H9 (cell line): ENCODE data around the gene HOXA9. TPM values are rescaled to one million over a fixed set of nuclear protein-coding genes. Genes with fewer than 3 reads are reported as not detected.

Source experiments
- DNase-seq: peaks from one replicate; pipeline ENCODE4 v3.0.0-alpha.2; 2017
- H2AFZ ChIP-seq: one replicate; pipeline ENCODE4 v1.6.1; 2013; ENCODE audit warnings: mild to moderate bottlenecking, low read length, control low read depth, moderate library complexity
- H2AK5ac ChIP-seq: 2 replicates; pipeline ENCODE4 v1.6.1; 2013; ENCODE audit warnings: low read length, control low read depth, mixed read lengths; ENCODE audit not compliant: insufficient read length
- H2BK120ac ChIP-seq: one replicate; pipeline ENCODE4 v1.6.1; 2013; ENCODE audit warnings: low read depth, mild to moderate bottlenecking, low read length, control low read depth, inconsistent platforms; ENCODE audit not compliant: poor library complexity, severe bottlenecking
- H2BK12ac ChIP-seq: 2 replicates; pipeline ENCODE4 v1.6.1; 2013; ENCODE audit warnings: low read length, control low read depth, mixed read lengths, low read depth; ENCODE audit not compliant: insufficient read length
- H2BK15ac ChIP-seq: 2 replicates; pipeline ENCODE4 v1.6.1; 2013; ENCODE audit warnings: low read depth, low read length, control low read depth
- H2BK20ac ChIP-seq: one replicate; pipeline ENCODE4 v1.6.1; 2013; ENCODE audit warnings: low read depth, mild to moderate bottlenecking, low read length, control low read depth, inconsistent platforms; ENCODE audit not compliant: poor library complexity, severe bottlenecking
- H2BK5ac ChIP-seq: 2 replicates; pipeline ENCODE4 v1.6.1; 2013; ENCODE audit warnings: low read length, control low read depth, mixed read lengths; ENCODE audit not compliant: insufficient read length
- H3K14ac ChIP-seq: 2 replicates; pipeline ENCODE4 v1.6.1; 2013; ENCODE audit warnings: low read length, control low read depth; ENCODE audit not compliant: insufficient read depth
- H3K18ac ChIP-seq: 2 replicates; pipeline ENCODE4 v1.6.1; 2013; ENCODE audit warnings: low read depth, mild to moderate bottlenecking, mixed read lengths, low read length, control low read depth; ENCODE audit not compliant: insufficient read length
- H3K23ac ChIP-seq: 2 replicates; pipeline ENCODE4 v1.6.1; 2013; ENCODE audit warnings: low read length, control low read depth, mixed read lengths, low read depth; ENCODE audit not compliant: insufficient read length
- H3K23me2 ChIP-seq: 2 replicates; pipeline ENCODE4 v1.6.1; 2013; ENCODE audit warnings: low read depth, mild to moderate bottlenecking, mixed read lengths, low read length, control low read depth; ENCODE audit not compliant: insufficient read length, poor library complexity, severe bottlenecking
- H3K27ac ChIP-seq: 2 replicates; pipeline ENCODE4 v1.5.1; 2013; ENCODE audit warnings: low read length, control low read depth, mixed read lengths, low read depth; ENCODE audit not compliant: insufficient read length
- H3K27me3 ChIP-seq: 2 replicates; pipeline ENCODE4 v1.6.1; 2013; ENCODE audit warnings: low read length, control low read depth, inconsistent platforms; ENCODE audit not compliant: insufficient read depth
- H3K4ac ChIP-seq: 2 replicates; pipeline ENCODE4 v1.6.1; 2013; ENCODE audit warnings: low read depth, mild to moderate bottlenecking, control low read depth, inconsistent platforms, low read length, moderate library complexity
- H3K4me1 ChIP-seq: 2 replicates; pipeline ENCODE4 v1.6.1; 2013; ENCODE audit warnings: low read length, control low read depth, inconsistent platforms; ENCODE audit not compliant: insufficient read depth
- H3K4me2 ChIP-seq: 2 replicates; pipeline ENCODE4 v1.6.1; 2013; ENCODE audit warnings: low read length, control low read depth, mixed read lengths; ENCODE audit not compliant: insufficient read length, insufficient read depth
- H3K56ac ChIP-seq: 2 replicates; pipeline ENCODE4 v1.6.1; 2013; ENCODE audit warnings: low read depth, mild to moderate bottlenecking, mixed read lengths, low read length, control low read depth; ENCODE audit not compliant: insufficient read length
- H3K79me1 ChIP-seq: 2 replicates; pipeline ENCODE4 v1.6.1; 2013; ENCODE audit warnings: low read depth, mild to moderate bottlenecking, moderate library complexity, low read length, control low read depth, inconsistent platforms; ENCODE audit not compliant: insufficient read depth, poor library complexity, severe bottlenecking
- H3K79me2 ChIP-seq: 2 replicates; pipeline ENCODE4 v1.6.1; 2013; ENCODE audit warnings: low read length, control low read depth, inconsistent platforms; ENCODE audit not compliant: insufficient read depth
- H3K9ac ChIP-seq: 2 replicates; pipeline ENCODE4 v1.6.1; 2013; ENCODE audit warnings: low read length, control low read depth, mixed read lengths; ENCODE audit not compliant: insufficient read length; ENCODE audit errors: extremely low read depth
- H3K9me3 ChIP-seq: one replicate; pipeline ENCODE4 v1.6.1; 2013; ENCODE audit warnings: low read depth, low read length, inconsistent platforms; ENCODE audit not compliant: control insufficient read depth
- H3T11ph ChIP-seq: one replicate; pipeline ENCODE4 v1.6.1; 2013; ENCODE audit warnings: mild to moderate bottlenecking, low read length, control low read depth, inconsistent platforms
- H4K20me1 ChIP-seq: one replicate; pipeline ENCODE4 v1.6.1; 2013; ENCODE audit not compliant: control insufficient read depth, insufficient read length, insufficient read depth
- H4K5ac ChIP-seq: 2 replicates; pipeline ENCODE4 v1.6.1; 2013; ENCODE audit warnings: low read depth, mild to moderate bottlenecking, mixed read lengths, low read length, control low read depth; ENCODE audit not compliant: insufficient read length
- H4K8ac ChIP-seq: replicated peaks from 2 replicates; pipeline ENCODE4 v1.6.1; 2013; ENCODE audit warnings: low read length, control low read depth, mixed read lengths, low read depth; ENCODE audit not compliant: insufficient read length
- H4K91ac ChIP-seq: 2 replicates; pipeline ENCODE4 v1.6.1; 2013; ENCODE audit warnings: low read depth, mild to moderate bottlenecking, moderate library complexity, mixed read lengths, low read length, control low read depth; ENCODE audit not compliant: insufficient read length
- H3K27ac Mint-ChIP-seq, 3 experiments: 2 replicates in 2 of 3; 3 replicates in 1 of 3; pipeline ENCODE4 v1.8.0; 2020 to 2021; ENCODE audit warnings: mixed read lengths in 3 of 3, mild to moderate bottlenecking in 1 of 3, moderate library complexity in 1 of 3
- H3K27me3 Mint-ChIP-seq: 2 replicates; pipeline ENCODE4 v1.8.0; 2021; ENCODE audit warnings: low read depth, mild to moderate bottlenecking, moderate library complexity, mixed read lengths
- H3K36me3 Mint-ChIP-seq, 3 experiments: 2 replicates in 2 of 3; 3 replicates in 1 of 3; pipeline ENCODE4 v1.8.0; 2020 to 2021; ENCODE audit warnings: low read depth in 3 of 3, mixed read lengths in 3 of 3; ENCODE audit not compliant: insufficient read depth in 1 of 3
- H3K4me1 Mint-ChIP-seq, 2 experiments: 2 replicates each; pipeline ENCODE4 v1.8.0; 2020; ENCODE audit warnings: mixed read lengths in 2 of 2
- H3K4me3 Mint-ChIP-seq, 2 experiments: 2 replicates in 1 of 2; 3 replicates in 1 of 2; pipeline ENCODE4 v1.8.0; 2020 to 2021; ENCODE audit warnings: mild to moderate bottlenecking in 2 of 2, mixed read lengths in 2 of 2, moderate library complexity in 1 of 2
- H3K9me3 Mint-ChIP-seq, 2 experiments: 2 replicates in 1 of 2; 3 replicates in 1 of 2; pipeline ENCODE4 v1.8.0; 2020; ENCODE audit warnings: mild to moderate bottlenecking in 2 of 2, mixed read lengths in 2 of 2, moderate library complexity in 1 of 2
- WGBS: extraction: QIAGEN DNeasy Blood & Tissue Kit; methylation state at CpG from one replicate; pipeline ENCODE4 v1.1.7; 2013; ENCODE audit warnings: missing lambda C conversion rate, low lambda C conversion rate, mixed read lengths; ENCODE audit not compliant: insufficient read length; ENCODE audit errors: extremely low coverage; 5-methylcytosine and 5-hydroxymethylcytosine counted together
- total RNA-seq: library from RNA; stranded (reverse); gene quantifications from 2 replicates; pipeline ENCODE4 v1.2.1, GENCODE V29; 2021
- TF ChIP-seq, protein P1 (sequence below): fragments of 200-600 bp; sonication (generic); conservative IDR thresholded peaks from 3 replicates; pipeline ENCODE4 v1.8.0; 2021; ENCODE audit warnings: antibody characterized with exemption, mild to moderate bottlenecking

HOXA9 gene
- total RNA-seq, 1 experiment from 2014 or later = not detected

DNA sequence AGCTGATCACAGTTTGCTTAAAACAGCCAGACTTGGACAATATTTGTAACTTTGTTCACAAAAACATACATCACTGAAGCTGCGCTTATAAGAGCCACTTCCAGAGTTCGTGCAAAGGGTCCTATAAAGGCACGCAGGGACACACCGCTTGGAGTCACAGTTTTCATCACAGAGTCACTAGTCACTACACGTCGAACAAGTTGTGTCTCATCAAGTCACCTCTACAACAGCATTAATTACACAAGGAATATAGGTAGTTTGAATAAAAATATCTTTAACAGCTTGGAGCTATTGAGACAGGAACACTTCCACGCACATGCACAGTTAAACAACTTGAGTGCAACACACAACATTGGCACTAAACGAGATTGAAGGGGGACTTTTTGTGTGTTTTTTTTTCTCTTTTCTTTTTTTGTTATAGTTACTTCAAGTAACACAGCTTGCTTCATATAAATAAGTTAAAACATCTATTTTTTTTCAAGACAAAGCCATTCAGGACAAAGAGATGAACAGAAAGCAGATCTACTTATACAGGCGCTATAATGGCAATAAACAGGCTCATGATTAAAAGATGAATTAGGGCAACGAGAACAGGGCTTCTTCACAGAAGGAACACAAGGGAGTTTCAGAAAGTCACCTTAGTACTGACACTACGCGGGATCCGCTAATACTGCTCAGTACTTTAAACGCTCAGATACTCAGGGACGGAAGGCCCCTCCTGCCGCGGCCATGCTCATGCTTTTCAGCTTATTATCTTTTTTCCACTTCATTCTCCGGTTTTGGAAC is 24.0 kb downstream of the HOXA9 start:
- Histone ChIP-seq H3K9me3 (no peaks in the 10 kb centered on the region), H3K14ac (no peak overlapping the region), H2BK20ac (no peak overlapping the region), H4K8ac (no peak overlapping the region), H3K4me2 (no peak overlapping the region), H3K18ac (no peak overlapping the region), H3K27ac (no peak overlapping the region), H3K23me2 (peaks cover 10% of the 10 kb centered on the region), H2BK5ac (no peak overlapping the region), H3K9ac (no peak overlapping the region), H3K27me3 (peaks cover 98% of the 10 kb centered on the region), H3T11ph (no peak overlapping the region), H4K20me1 (no peaks in the 10 kb centered on the region), H2BK15ac (no peak overlapping the region), H3K4me1 (no peaks in the 10 kb centered on the region), H3K79me1 (no peaks in the 10 kb centered on the region), H3K56ac (no peak overlapping the region), H2BK120ac (no peak overlapping the region), H2AFZ (no peak overlapping the region), H3K4ac (no peak overlapping the region), H2BK12ac (no peak overlapping the region), H3K79me2 (no peaks in the 10 kb centered on the region), H4K91ac (no peak overlapping the region), H2AK5ac (no peak overlapping the region), H4K5ac (no peak overlapping the region), H3K23ac (no peak overlapping the region)
- no peak overlapping the region for H3K27ac Mint-ChIP-seq
- peaks cover 100% of the 10 kb centered on the region for H3K27me3 Mint-ChIP-seq
- no peaks in the 10 kb centered on the region; a peak in 1 of 7 replicates for H3K36me3 Mint-ChIP-seq
- no peak for DNase-seq
- peaks cover 7 to 16% of the 10 kb centered on the region in 2 experiments for H3K4me1 Mint-ChIP-seq
- WGBS = no CpG with 5 or more reads among the region's 18 CpGs
- TF ChIP-seq, protein P1, sequence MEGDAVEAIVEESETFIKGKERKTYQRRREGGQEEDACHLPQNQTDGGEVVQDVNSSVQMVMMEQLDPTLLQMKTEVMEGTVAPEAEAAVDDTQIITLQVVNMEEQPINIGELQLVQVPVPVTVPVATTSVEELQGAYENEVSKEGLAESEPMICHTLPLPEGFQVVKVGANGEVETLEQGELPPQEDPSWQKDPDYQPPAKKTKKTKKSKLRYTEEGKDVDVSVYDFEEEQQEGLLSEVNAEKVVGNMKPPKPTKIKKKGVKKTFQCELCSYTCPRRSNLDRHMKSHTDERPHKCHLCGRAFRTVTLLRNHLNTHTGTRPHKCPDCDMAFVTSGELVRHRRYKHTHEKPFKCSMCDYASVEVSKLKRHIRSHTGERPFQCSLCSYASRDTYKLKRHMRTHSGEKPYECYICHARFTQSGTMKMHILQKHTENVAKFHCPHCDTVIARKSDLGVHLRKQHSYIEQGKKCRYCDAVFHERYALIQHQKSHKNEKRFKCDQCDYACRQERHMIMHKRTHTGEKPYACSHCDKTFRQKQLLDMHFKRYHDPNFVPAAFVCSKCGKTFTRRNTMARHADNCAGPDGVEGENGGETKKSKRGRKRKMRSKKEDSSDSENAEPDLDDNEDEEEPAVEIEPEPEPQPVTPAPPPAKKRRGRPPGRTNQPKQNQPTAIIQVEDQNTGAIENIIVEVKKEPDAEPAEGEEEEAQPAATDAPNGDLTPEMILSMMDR = no peak
- peaks cover 4 to 19% of the 10 kb centered on the region in 2 experiments for H3K9me3 Mint-ChIP-seq
- peak overlapping the region in 1 of 2 experiments; percentile 50; a peak in 2 of 5 replicates for H3K4me3 Mint-ChIP-seq
